A673 (cell line): ENCODE results near the gene S100A14.

Experiments
- CTCF ChIP-seq: fragments of 300-800, 200-600 bp; sonication (generic); conservative IDR thresholded peaks from 2 replicates; pipeline ENCODE4 v1.5.1; 2017; ENCODE audit warnings: low read depth, mild to moderate bottlenecking, antibody characterized with exemption, low read length, moderate library complexity, mixed read lengths
- EZH2 ChIP-seq: fragments of 200-600 bp; sonication (generic); IDR thresholded peaks from 2 replicates; pipeline ENCODE4 v1.6.1; 2017; ENCODE audit warnings: borderline replicate concordance, low read depth, mild to moderate bottlenecking, mixed read lengths, antibody characterized with exemption, low read length; ENCODE audit not compliant: poor library complexity, severe bottlenecking

- no peak for TF ChIP-seq CTCF
- TF ChIP-seq EZH2, result no peak
Measured at GRCh38 chr1:153602749-153603148, 13.4 kb downstream of the S100A14 start.
